ENCODE measurements around the gene NDUFAF8.

The NDUFAF8 gene

DNA sequence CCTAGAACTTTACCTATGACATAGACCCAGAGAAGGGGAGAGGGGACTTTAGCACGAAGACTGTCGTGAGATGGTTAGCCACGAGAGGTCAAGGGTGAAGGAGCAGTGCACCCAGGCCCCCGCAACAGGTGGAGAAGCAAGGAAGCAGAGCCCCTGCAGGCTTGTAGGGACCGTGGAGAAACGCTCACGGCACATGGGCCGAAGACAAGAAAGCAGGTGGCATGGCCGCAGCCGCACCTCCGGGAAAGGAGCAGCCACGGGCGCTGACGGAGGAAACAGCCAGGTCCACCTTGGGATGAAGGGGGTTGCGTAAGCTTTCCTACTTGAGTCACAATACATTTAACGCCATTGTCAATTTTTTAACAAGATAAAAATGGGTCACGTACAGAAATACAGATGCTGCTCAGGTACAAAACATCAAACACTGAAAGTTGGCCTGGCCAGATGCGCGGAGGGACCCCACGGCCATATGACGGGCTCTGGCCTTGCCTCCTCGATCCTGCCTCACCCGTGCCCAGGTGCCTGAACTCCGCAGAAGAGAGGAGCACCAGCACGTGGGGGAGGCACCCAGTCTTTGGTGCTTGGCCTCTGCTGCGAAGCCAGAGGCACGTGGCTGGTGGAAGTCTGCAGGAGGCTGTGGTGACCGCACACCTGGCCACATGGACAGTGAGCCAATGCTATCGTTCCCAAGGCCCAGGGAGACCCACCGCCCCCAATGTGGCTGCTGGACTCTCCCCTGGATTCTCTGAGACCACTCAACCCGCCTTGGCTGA, 34.8 kb downstream of the NDUFAF8 start:
- H3K27ac Mint-ChIP-seq, result no peak overlapping the region
- H3K4me3 Mint-ChIP-seq, result no peak overlapping the region
- peaks cover 95% of the 10 kb centered on the region for H3K36me3 Mint-ChIP-seq (ENCODE audit: low read depth)
- no peak for DNase-seq
- peaks cover 4% of the 10 kb centered on the region for H3K4me1 Mint-ChIP-seq (ENCODE audit: low read depth)
- H3K27me3 Mint-ChIP-seq, result no peaks in the 10 kb centered on the region
- no peaks in the 10 kb centered on the region for H3K9me3 Mint-ChIP-seq

DNA sequence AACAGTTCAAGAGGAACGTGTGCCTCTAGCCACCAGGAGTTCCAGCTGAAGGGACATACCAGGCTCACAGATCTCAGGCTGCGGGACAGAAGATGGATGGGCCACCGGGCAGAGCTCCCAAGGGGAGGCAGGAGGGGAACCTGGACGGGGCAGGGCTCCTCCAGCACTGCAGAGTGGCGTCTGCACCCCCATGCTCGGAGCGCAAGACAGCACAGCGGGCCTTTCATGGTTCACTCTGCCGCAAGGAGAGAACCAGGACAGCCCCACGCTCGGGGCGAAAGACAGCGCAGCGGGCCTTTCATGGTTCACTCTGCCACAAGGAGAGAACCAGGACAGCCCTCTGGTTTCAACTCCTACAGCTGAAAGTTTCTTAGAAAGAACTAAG, 35.3 kb downstream of the NDUFAF8 start:
- Mint-ChIP-seq H3K4me3 (no peak overlapping the region), H3K27ac (no peak overlapping the region), H3K9me3 (no peaks in the 10 kb centered on the region), H3K4me1 (ENCODE audit: low read depth) (peaks cover 4% of the 10 kb centered on the region), H3K36me3 (ENCODE audit: low read depth) (peaks cover 95% of the 10 kb centered on the region), H3K27me3 (no peaks in the 10 kb centered on the region)
- DNase-seq, result no peak

GRCh38 chr17:81276781-81277180, 37.7 kb downstream of the NDUFAF8 start:
- peaks cover 4% of the 10 kb centered on the region for H3K4me1 Mint-ChIP-seq (ENCODE audit: low read depth)
- no peak overlapping the region for H3K27ac Mint-ChIP-seq
- H3K9me3 Mint-ChIP-seq, result no peaks in the 10 kb centered on the region
- H3K4me3 Mint-ChIP-seq, result no peak overlapping the region
- DNase-seq, result no peak
- no peaks in the 10 kb centered on the region for H3K27me3 Mint-ChIP-seq
- H3K36me3 Mint-ChIP-seq (ENCODE audit: low read depth), result peaks cover 93% of the 10 kb centered on the region

GRCh38 chr17:81277421-81277820, 38.3 kb downstream of the NDUFAF8 start:
- DNase-seq, result no peak
- no peak overlapping the region for H3K27ac Mint-ChIP-seq
- no peak overlapping the region for H3K4me3 Mint-ChIP-seq
- peaks cover 4% of the 10 kb centered on the region for H3K4me1 Mint-ChIP-seq (ENCODE audit: low read depth)
- H3K27me3 Mint-ChIP-seq, result no peaks in the 10 kb centered on the region
- no peaks in the 10 kb centered on the region for H3K9me3 Mint-ChIP-seq
- H3K36me3 Mint-ChIP-seq (ENCODE audit: low read depth), result peaks cover 87% of the 10 kb centered on the region

DNA sequence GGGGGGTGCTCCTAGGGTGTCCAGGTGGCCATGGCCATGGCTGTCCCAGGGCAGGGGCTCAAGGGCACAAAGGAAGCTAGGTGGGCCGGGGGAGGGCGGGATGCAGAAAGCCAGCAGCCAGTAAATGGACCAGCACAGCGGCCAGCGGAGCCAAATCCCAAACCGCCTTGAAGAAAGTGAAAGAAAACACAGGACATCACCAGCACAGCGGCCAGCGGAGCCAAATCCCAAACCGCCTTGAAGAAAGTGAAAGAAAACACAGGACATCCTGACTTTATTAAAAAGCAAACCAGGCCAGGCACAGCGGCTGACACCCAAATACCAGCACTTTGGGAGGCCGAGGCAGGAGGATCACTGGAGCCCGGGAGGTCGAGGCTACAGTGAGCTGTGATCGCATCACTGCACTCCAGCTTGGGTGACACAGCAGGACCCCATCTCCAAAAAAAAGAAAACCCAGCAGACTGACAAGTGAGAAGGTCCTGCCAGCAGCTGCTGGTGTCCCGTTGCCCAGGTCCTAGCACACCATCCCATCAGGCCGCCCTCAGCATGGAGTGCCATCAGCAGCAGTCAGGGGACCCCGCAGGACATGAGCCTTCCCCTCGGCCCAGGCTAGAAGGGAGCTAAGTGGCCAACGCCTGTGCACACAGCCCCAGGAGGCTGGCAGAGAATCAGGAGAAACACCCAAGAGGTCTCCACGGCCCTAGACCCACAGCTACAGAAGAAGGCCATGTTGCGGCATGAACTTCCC, 39.0 kb downstream of the NDUFAF8 start:
- no peaks in the 10 kb centered on the region for H3K27me3 Mint-ChIP-seq
- no peaks in the 10 kb centered on the region for H3K9me3 Mint-ChIP-seq

DNA sequence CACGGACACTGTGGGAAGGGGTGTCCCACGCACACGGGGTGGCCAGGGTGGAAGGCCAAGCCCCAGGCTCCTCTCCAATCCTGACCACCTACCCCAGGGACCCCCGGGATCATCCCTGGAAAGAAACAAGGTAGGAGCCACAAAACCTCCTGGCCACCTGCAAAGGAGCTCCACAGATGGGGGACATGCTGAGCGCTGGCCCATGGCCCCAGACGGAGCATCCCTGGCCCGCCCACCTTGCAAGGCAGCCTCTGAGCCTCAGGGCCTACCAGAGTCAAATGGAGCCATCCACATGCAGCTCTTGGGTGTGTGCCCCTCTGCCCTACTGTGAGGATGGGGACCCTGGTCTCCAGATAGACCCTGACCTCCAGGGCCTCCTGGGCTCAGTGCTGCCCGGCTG, 39.7 kb downstream of the NDUFAF8 start:
- H3K9me3 Mint-ChIP-seq, result no peaks in the 10 kb centered on the region
- no peak for DNase-seq
- no peaks in the 10 kb centered on the region for H3K4me1 Mint-ChIP-seq (ENCODE audit: low read depth)
- no peaks in the 10 kb centered on the region for H3K27me3 Mint-ChIP-seq
- no peak overlapping the region for H3K4me3 Mint-ChIP-seq
- H3K36me3 Mint-ChIP-seq (ENCODE audit: low read depth), result peaks cover 79% of the 10 kb centered on the region
- no peak overlapping the region for H3K27ac Mint-ChIP-seq

More for the DNA sequence above, 39.0 kb downstream of the NDUFAF8 start:
- no peak overlapping the region for H3K4me3 Mint-ChIP-seq
- H3K27ac Mint-ChIP-seq, result no peak overlapping the region
- H3K4me1 Mint-ChIP-seq (ENCODE audit: low read depth), result peaks cover 2% of the 10 kb centered on the region
- H3K36me3 Mint-ChIP-seq (ENCODE audit: low read depth), result peaks cover 84% of the 10 kb centered on the region
- no peak for DNase-seq

- Mint-ChIP-seq H3K27ac (no peak overlapping the region), H3K9me3 (no peaks in the 10 kb centered on the region), H3K27me3 (no peaks in the 10 kb centered on the region), H3K4me3 (no peak overlapping the region), H3K36me3 (ENCODE audit: low read depth) (peaks cover 79% of the 10 kb centered on the region), H3K4me1 (ENCODE audit: low read depth) (peaks cover 5% of the 10 kb centered on the region)
- DNase-seq, result no peak
Observed at GRCh38 chr17:81279278-81280275, 40.5 kb downstream of the NDUFAF8 start.

DNA sequence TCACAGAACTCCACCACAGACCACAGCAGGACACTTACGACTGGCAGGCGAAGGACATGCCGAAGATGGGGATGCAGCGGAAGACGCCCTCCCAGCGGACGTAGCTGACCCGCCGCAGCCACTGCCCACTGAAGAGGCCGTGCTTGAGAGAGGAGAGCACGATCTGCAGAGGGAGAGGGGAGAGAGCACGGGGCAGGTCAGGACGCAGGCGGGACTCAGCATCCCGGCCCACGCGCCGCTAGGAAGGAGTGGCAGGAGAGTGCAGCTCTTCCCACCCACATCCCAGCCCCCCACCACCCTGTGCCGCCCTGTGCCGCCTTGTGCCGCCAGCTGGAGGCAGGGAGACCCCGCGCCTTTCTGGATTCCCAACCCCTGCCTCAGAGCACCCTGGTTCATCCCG, 41.5 kb downstream of the NDUFAF8 start:
- no peaks in the 10 kb centered on the region for H3K27me3 Mint-ChIP-seq
- no peaks in the 10 kb centered on the region for H3K9me3 Mint-ChIP-seq
- H3K4me1 Mint-ChIP-seq (ENCODE audit: low read depth), result peaks cover 14% of the 10 kb centered on the region
- no peak for DNase-seq
- no peak overlapping the region for H3K27ac Mint-ChIP-seq
- peaks cover 79% of the 10 kb centered on the region for H3K36me3 Mint-ChIP-seq (ENCODE audit: low read depth)
- H3K4me3 Mint-ChIP-seq, result no peak overlapping the region

DNA sequence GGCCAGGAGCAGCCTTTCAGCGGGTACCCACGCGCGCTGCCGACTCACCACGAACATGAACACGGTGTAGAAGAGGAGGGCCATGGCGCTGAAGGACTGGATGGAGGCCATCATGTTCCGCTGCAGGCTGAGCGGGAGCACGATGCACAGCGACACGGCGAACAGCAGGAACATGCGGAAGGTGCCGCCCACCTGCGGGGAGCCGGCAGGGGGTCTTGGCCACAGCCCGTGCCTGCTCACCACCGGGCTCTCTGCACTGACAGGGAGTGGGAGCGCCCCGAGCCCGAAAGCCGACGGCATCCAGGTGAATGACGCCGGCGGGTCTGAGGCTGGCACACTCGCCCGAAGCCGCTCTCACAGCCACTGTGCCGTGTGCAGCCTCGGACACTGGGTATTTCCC, 43.0 kb downstream of the NDUFAF8 start:
- Mint-ChIP-seq H3K9me3 (no peaks in the 10 kb centered on the region), H3K27me3 (no peaks in the 10 kb centered on the region), H3K4me1 (ENCODE audit: low read depth) (peaks cover 29% of the 10 kb centered on the region), H3K36me3 (ENCODE audit: low read depth) (peaks cover 68% of the 10 kb centered on the region), H3K27ac (no peak overlapping the region), H3K4me3 (no peak overlapping the region)
- no peak for DNase-seq

GRCh38 chr17:81282876-81283275, 43.8 kb downstream of the NDUFAF8 start:
- Mint-ChIP-seq H3K27ac (no peak overlapping the region), H3K4me1 (ENCODE audit: low read depth) (peaks cover 35% of the 10 kb centered on the region), H3K36me3 (ENCODE audit: low read depth) (peaks cover 68% of the 10 kb centered on the region), H3K9me3 (no peaks in the 10 kb centered on the region), H3K27me3 (no peaks in the 10 kb centered on the region), H3K4me3 (no peak overlapping the region)
- no peak for DNase-seq

GRCh38 chr17:81285179-81285878, 46.2 kb downstream of the NDUFAF8 start:
- H3K9me3 Mint-ChIP-seq, result no peaks in the 10 kb centered on the region
- no peaks in the 10 kb centered on the region for H3K27me3 Mint-ChIP-seq
- peaks cover 38% of the 10 kb centered on the region for H3K4me1 Mint-ChIP-seq (ENCODE audit: low read depth)
- peaks cover 61% of the 10 kb centered on the region for H3K36me3 Mint-ChIP-seq (ENCODE audit: low read depth)
- H3K4me3 Mint-ChIP-seq, result peak overlapping the region; percentile 85
- peak overlapping the region; percentile 95 for H3K27ac Mint-ChIP-seq
- DNase-seq, result peak; percentile 82

DNA sequence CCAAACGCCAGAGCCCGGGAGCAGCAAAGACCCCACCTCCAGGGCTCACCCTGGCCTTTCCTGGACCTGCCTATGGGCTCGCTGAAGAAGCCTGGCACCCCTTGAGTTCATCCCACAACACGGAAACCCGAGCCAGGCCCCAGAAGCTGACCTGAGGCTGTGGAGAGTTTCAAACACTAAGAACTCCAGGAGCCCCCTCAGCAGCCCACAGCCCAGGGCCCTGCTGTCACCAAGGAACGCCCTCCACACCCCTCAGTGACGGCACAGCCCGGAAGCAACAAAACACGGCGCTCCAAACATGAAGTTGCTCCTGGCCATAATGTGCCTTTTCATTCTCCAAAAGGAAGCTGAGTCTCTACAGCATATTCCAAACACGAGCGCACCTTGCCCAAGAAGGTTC, 46.8 kb downstream of the NDUFAF8 start:
- Mint-ChIP-seq H3K4me1 (ENCODE audit: low read depth) (peaks cover 38% of the 10 kb centered on the region), H3K4me3 (peak overlapping the region; percentile 85), H3K27ac (peak overlapping the region; percentile 95), H3K36me3 (ENCODE audit: low read depth) (peaks cover 61% of the 10 kb centered on the region), H3K27me3 (no peaks in the 10 kb centered on the region), H3K9me3 (no peaks in the 10 kb centered on the region)
- DNase-seq, result no peak

DNA sequence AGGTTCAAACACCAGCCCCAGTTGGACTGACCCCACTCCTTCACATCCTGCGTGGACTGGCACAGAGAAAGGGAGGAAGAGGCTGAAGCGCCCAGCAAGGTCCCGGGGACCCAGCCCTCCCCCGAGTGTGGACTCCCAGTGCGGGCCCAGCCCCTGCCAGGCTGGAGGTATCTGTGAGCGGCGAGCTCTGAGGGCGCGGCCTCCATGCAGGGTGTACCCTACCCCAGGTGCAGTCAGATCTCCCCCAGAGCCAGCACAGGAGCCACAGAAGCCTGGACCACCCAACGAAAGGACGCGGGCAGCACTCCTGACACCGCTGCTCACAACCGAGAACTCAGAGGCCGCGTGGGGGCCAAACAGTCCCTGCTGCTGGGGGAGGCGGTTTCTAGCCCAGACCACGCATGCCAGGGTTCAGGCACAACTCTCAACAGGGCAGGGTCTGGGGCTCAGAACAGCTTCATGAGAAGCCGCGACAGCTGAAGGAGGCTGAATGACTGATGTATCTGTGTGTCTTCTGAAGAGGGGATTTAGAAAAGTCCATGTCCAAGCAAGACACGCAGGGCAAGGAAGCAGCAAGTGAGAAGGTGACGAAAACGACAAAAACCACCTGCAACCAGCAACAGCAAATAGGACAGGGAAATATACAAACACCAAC, 47.5 kb downstream of the NDUFAF8 start:
- H3K4me3 Mint-ChIP-seq, result peak overlapping the region; percentile 85
- peak overlapping the region; percentile 95 for H3K27ac Mint-ChIP-seq
- H3K4me1 Mint-ChIP-seq (ENCODE audit: low read depth), result peaks cover 41% of the 10 kb centered on the region
- no peaks in the 10 kb centered on the region for H3K27me3 Mint-ChIP-seq
- peaks cover 59% of the 10 kb centered on the region for H3K36me3 Mint-ChIP-seq (ENCODE audit: low read depth)
- no peaks in the 10 kb centered on the region for H3K9me3 Mint-ChIP-seq
- DNase-seq, result no peak
